ENCODE results near the gene GIPC3. TPM values are rescaled to one million over a fixed set of nuclear protein-coding genes. Genes with fewer than 3 reads are reported as not detected.

The GIPC3 gene
- total RNA-seq, 1 experiment from 2014 or later, result 0.34 TPM

DNA sequence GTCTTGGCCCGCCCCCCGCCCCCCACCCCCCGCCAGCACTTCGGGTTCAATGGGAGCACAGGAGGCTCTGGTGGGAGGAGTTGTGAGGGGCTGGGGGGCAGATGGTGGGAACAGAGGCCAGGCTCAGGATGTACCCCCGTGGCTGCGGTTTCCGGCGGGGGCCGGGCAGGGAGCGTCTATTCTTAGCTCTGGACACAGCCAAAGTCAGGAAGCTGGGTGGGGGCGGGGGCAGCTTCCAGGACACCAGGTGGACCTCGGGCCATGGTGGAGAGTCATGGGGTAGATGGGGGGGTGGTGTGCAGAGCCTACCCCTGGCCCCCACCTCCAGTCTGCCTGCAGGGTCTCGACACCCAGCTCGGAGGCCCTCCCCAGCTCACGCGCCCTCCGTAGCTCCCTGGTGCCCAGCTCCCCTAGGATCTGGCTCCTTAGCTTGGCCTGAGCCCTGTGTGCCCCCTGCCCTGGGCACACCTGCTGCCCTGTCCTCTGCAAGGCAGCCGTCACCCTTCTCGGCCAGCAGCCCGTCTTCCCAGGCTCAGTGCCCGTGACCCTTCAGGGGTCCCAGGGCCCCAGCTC, 23.6 kb downstream of the GIPC3 start:
- H3K4me3 ChIP-seq (ENCODE audit: low read depth, low read length, poor library complexity, severe bottlenecking), result no peak overlapping the region
- intact Hi-C loops (cut with micrococcal nuclease; ENCODE audit: unreplicated experiment), result no loop called here
- H3K9me3 ChIP-seq (ENCODE audit: low read depth, low read length, poor library complexity, severe bottlenecking), result no peaks in the 10 kb centered on the region
- DNase-seq (ENCODE audit: low spot score), result peak; percentile 44
- ChIA-PET CTCF (no interaction called here), POLR2A (ENCODE audit: low non-redundant PET) (no interaction called here)
- H3K27ac ChIP-seq (ENCODE audit: low read depth, low read length, poor library complexity, severe bottlenecking), result no peak overlapping the region
- BruUV-seq (replicated peaks), result no TSS peak
- TF ChIP-seq EZH2 (IDR thresholded peaks at IDR 0.05; ENCODE audit: borderline replicate concordance, low read depth, low read length, poor library complexity, severe bottlenecking), result no peak
- TF ChIP-seq, protein P1, sequence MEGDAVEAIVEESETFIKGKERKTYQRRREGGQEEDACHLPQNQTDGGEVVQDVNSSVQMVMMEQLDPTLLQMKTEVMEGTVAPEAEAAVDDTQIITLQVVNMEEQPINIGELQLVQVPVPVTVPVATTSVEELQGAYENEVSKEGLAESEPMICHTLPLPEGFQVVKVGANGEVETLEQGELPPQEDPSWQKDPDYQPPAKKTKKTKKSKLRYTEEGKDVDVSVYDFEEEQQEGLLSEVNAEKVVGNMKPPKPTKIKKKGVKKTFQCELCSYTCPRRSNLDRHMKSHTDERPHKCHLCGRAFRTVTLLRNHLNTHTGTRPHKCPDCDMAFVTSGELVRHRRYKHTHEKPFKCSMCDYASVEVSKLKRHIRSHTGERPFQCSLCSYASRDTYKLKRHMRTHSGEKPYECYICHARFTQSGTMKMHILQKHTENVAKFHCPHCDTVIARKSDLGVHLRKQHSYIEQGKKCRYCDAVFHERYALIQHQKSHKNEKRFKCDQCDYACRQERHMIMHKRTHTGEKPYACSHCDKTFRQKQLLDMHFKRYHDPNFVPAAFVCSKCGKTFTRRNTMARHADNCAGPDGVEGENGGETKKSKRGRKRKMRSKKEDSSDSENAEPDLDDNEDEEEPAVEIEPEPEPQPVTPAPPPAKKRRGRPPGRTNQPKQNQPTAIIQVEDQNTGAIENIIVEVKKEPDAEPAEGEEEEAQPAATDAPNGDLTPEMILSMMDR (conservative IDR thresholded peaks at IDR 0.05; ENCODE audit: low read depth, low read length), result no peak
- H3K27me3 ChIP-seq (replicated peaks; ENCODE audit: insufficient read depth, low read depth, low read length, poor library complexity), result no peaks in the 10 kb centered on the region
- peaks cover 11% of the 10 kb centered on the region for H3K4me1 ChIP-seq (ENCODE audit: insufficient read depth, low read length, poor library complexity, severe bottlenecking)
- peaks cover 6% of the 10 kb centered on the region for H3K36me3 ChIP-seq (ENCODE audit: insufficient read depth, low read length, poor library complexity, severe bottlenecking)

DNA sequence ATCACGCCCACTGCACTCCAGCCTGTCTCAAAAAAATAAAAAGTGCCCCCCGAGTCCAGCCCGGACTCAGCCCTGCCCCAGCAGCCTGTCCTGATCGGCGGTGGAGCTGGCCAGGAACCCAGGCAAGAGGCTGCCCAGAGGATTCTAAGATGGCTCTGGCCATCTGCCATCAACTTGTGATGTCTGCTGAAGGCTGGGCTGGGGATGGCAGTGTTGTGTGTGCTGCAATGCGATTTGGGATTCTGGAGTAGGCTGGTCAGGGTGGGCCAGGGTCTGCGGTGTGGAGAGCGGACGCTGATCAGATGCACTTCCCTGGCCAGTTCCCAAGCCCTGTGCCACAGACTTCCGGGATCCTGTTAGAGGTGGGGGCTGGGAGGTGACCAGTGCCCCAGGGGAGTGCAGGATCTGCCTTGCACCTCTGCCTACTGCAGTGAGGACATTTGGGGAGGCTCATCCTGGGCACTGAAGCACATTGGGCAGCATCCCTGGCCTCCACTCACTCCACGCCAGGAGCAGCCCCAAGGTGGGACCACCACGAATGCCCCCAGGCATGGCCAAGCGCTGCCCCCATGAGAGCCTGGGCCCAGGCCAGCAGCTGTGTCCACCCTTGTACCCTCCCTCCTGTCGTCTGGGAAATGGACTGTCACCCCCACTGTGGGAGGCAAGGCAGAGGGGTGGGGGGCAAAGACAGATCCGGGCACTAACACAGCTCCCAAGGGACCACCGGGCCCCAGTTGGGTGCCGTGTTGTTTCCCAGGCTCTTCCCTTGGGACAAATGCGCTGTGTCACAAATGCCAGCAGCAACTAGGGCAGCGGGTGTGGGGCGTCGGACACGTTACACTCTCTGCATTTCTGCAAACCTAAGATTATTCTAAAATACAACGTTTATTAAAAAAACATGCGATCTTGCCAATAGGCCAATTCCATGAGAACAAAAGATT, 24.8 kb downstream of the GIPC3 start:
- H3K4me3 ChIP-seq (ENCODE audit: low read depth, low read length, poor library complexity, severe bottlenecking), result no peak overlapping the region
- intact Hi-C loops (cut with micrococcal nuclease; ENCODE audit: unreplicated experiment), result no loop called here
- H3K9me3 ChIP-seq (ENCODE audit: low read depth, low read length, poor library complexity, severe bottlenecking), result no peaks in the 10 kb centered on the region
- CTCF ChIA-PET, result no interaction called here
- H3K4me1 ChIP-seq (ENCODE audit: insufficient read depth, low read length, poor library complexity, severe bottlenecking), result peaks cover 7% of the 10 kb centered on the region
- H3K36me3 ChIP-seq (ENCODE audit: insufficient read depth, low read length, poor library complexity, severe bottlenecking), result peaks cover 6% of the 10 kb centered on the region
- POLR2A ChIA-PET (ENCODE audit: low non-redundant PET), result interaction anchor here (0.6 kb wide), 1 partner anchor 131 kb away, joined by 3 read pairs; no protein-coding TSS in a partner anchor
- peak; percentile 45 for DNase-seq (ENCODE audit: low spot score)
- BruUV-seq (replicated peaks), result no TSS peak
- H3K27me3 ChIP-seq (replicated peaks; ENCODE audit: insufficient read depth, low read depth, low read length, poor library complexity), result no peaks in the 10 kb centered on the region
- H3K27ac ChIP-seq (ENCODE audit: low read depth, low read length, poor library complexity, severe bottlenecking), result peak overlapping the region; percentile 50
- no peak for TF ChIP-seq EZH2 (IDR thresholded peaks at IDR 0.05; ENCODE audit: borderline replicate concordance, low read depth, low read length, poor library complexity, severe bottlenecking)
- TF ChIP-seq, protein P1 (conservative IDR thresholded peaks at IDR 0.05; ENCODE audit: low read depth, low read length), result no peak

DNA sequence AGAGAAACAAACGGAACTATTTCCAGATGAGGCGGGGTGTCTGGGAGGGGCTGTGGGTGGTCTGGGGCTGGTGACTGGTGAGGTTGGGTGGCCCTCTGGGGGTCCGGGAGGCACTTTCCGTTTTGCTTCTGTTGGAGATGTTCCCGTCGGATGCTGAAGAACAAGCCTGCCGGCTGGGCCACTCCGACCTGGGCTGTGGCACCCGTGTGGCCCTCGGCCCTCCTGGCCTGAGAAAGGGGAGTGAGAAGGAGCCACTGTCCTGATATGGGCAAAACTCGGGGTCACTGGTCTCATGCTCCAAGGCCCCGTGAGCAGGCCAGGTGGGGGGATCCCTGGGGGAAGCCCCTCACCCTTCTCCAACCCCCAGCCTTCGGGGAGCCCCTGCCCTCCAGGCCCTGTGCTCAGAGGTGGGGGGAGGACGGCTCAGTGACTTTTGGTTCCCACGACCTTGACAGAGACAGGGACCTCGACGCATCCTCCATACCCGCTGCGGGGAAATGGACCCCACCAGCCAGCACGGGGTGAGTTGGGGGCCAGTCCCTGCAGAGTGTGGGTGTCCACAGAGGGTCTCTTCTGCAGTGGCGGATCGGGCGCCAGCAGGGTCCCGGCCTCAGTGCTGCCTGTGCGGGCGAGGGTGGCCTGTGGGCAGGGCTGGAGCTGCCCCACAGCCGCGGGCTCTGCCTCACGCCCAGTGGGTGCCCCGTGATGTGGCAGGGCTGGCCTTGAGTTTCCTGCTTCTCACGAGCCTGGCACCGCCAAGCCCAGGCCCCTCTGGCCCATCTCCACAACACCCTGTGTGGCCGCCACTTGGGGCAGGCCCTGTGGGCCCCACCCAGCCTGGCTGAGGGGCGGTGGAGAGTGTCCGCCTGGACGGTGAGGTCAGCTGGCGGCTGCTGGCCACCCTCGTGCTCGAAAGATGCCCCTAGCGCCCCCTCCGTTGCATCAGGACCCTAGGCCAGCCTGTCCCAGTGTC, 25.8 kb downstream of the GIPC3 start:
- BruUV-seq (replicated peaks), result no TSS peak
- Histone ChIP-seq H3K4me3 (ENCODE audit: low read depth, low read length, poor library complexity, severe bottlenecking) (no peak overlapping the region), H3K9me3 (ENCODE audit: low read depth, low read length, poor library complexity, severe bottlenecking) (no peaks in the 10 kb centered on the region), H3K36me3 (ENCODE audit: insufficient read depth, low read length, poor library complexity, severe bottlenecking) (peaks cover 6% of the 10 kb centered on the region), H3K4me1 (ENCODE audit: insufficient read depth, low read length, poor library complexity, severe bottlenecking) (peaks cover 6% of the 10 kb centered on the region), H3K27ac (ENCODE audit: low read depth, low read length, poor library complexity, severe bottlenecking) (peak overlapping the region; percentile 50), H3K27me3 (replicated peaks; ENCODE audit: insufficient read depth, low read depth, low read length, poor library complexity) (no peaks in the 10 kb centered on the region)
- DNase-seq (ENCODE audit: low spot score), result no peak
- no peak for TF ChIP-seq EZH2 (IDR thresholded peaks at IDR 0.05; ENCODE audit: borderline replicate concordance, low read depth, low read length, poor library complexity, severe bottlenecking)
- TF ChIP-seq, protein P1 (conservative IDR thresholded peaks at IDR 0.05; ENCODE audit: low read depth, low read length), result no peak
- intact Hi-C loops (cut with micrococcal nuclease; ENCODE audit: unreplicated experiment), result no loop called here
- ChIA-PET CTCF (no interaction called here), POLR2A (ENCODE audit: low non-redundant PET) (interaction anchor here (0.6 kb wide), 1 partner anchor 132 kb away, joined by 3 read pairs; no protein-coding TSS in a partner anchor)
